ENCODE data around the gene CDC34.

The CDC34 gene

GRCh38 chr19:531753-532560 lies at the start of gene CDC34:
CDC34 (plus strand) TSS chr19:531760; CDS start chr19:531932, 172 bp downstream.
- no peak for DNase-seq

GRCh38 chr19:482186-483041 lies 49.1 kb upstream of the CDC34 start:
- no peak for DNase-seq

GRCh38 chr19:483332-484072 lies 48.1 kb upstream of the CDC34 start:
- no peak for DNase-seq

- DNase-seq: no peak
Measured at GRCh38 chr19:484494-484893, 47.1 kb upstream of the CDC34 start.

- DNase-seq: peak; percentile 92
Measured at GRCh38 chr19:485077-485476, 46.5 kb upstream of the CDC34 start.

GRCh38 chr19:485583-486236 lies 45.9 kb upstream of the CDC34 start:
- peak; percentile 92 for DNase-seq

- DNase-seq: peak; percentile 87
Measured at GRCh38 chr19:488505-489417, 42.8 kb upstream of the CDC34 start.

- DNase-seq: no peak
Measured at GRCh38 chr19:489418-490196, 42.0 kb upstream of the CDC34 start.

GRCh38 chr19:491146-491741 lies 40.3 kb upstream of the CDC34 start:
- DNase-seq: no peak

- no peak for DNase-seq
Measured at GRCh38 chr19:492091-492531, 39.4 kb upstream of the CDC34 start.

- DNase-seq: no peak
Measured at GRCh38 chr19:493391-494170, 38.0 kb upstream of the CDC34 start.

- DNase-seq: no peak
Measured at GRCh38 chr19:494171-495080, 37.1 kb upstream of the CDC34 start.

- DNase-seq: no peak
Measured at GRCh38 chr19:495081-495401, 36.5 kb upstream of the CDC34 start.

GRCh38 chr19:495402-496111 lies 36.0 kb upstream of the CDC34 start:
- peak; percentile 9 for DNase-seq

- DNase-seq: no peak
Measured at GRCh38 chr19:496112-496665, 35.4 kb upstream of the CDC34 start, which contains the start of gene MADCAM1. MADCAM1 (plus strand) TSS chr19:496486; CDS start chr19:496500, 14 bp downstream.

- no peak for DNase-seq
Measured at GRCh38 chr19:496986-497385, 34.6 kb upstream of the CDC34 start.

GRCh38 chr19:497491-497868 lies 34.1 kb upstream of the CDC34 start:
- no peak for DNase-seq

All from NCI-H2171 treated with DMSO at 0.1 percent for 48 hours (cell line).